Mucosa of descending colon (tissue), 3 donors: ENCODE results near the gene LILRA2. TPM values are rescaled to one million over a fixed set of nuclear protein-coding genes. Genes with fewer than 3 reads are reported as not detected.
"Not testable (repeated sequence)": the region's sequence is repeated elsewhere in the genome, so short reads cannot be mapped to it uniquely, and the experiment has no call there.

Source experiments
- ATAC-seq: fragments of 200-7000 bp; cut with Tn5 transposase; one replicate; pipeline ENCODE4 v1.9.1; 2020; ENCODE audit warnings: mild to moderate bottlenecking, moderate library complexity
- DNase-seq, 3 donors: peaks; one replicate each; pipeline ENCODE4 v3.0.0-alpha.2; 2020
- H3K36me3 ChIP-seq: fragments of 200-600 bp; one replicate; pipeline ENCODE4 v1.8.0; 2021; ENCODE audit warnings: low read depth, mild to moderate bottlenecking
- H3K4me1 ChIP-seq: fragments of 200-600 bp; one replicate; pipeline ENCODE4 v1.8.0; 2021; ENCODE audit warnings: low read depth, mild to moderate bottlenecking
- H3K4me3 ChIP-seq: fragments of 200-600 bp; one replicate; pipeline ENCODE4 v1.8.0; 2021; ENCODE audit warnings: mild to moderate bottlenecking
- H3K9me3 ChIP-seq: fragments of 200-600 bp; one replicate; pipeline ENCODE4 v1.8.0; 2021; ENCODE audit warnings: mild to moderate bottlenecking
- CTCF ChIP-seq: fragments of 200-600 bp; IDR thresholded peaks from one replicate; pipeline ENCODE4 v1.8.0; 2022; ENCODE audit warnings: antibody characterized with exemption, mild to moderate bottlenecking
- intact Hi-C, 2 donors: fragments of 100-400 bp; cut with DNase I in 1 of 2; cut with micrococcal nuclease in 1 of 2; formaldehyde crosslinking; loops; one replicate each; pipeline versions ENCODE4 v1.11.0 to v1.11.1; 2022; cut with DNase I, micrococcal nuclease
- total RNA-seq, 3 donors: library from RNA; stranded (reverse); fragmentation: NEBNext Ultra II Directional in 2 of 3; extraction: Animal tissue kit (Norgen Biotek cat#: 25700) in 2 of 3; gene quantifications; one replicate each; pipeline versions ENCODE4 v1.2.1 to v1.2.4, GENCODE V29; 2021 to 2023
- donor health status: DM: no; HTN: no; CAD: no; lungs with moderate emphysema.
- donor health status: DM: no; HTN: no; CAD: no.
- donor health status: DM: no; HTN: yes; CAD: no.

LILRA2 gene
- total RNA-seq, 3 donors from 2014 or later: 0.20 to 4.9 (median 2.6) TPM

DNA sequence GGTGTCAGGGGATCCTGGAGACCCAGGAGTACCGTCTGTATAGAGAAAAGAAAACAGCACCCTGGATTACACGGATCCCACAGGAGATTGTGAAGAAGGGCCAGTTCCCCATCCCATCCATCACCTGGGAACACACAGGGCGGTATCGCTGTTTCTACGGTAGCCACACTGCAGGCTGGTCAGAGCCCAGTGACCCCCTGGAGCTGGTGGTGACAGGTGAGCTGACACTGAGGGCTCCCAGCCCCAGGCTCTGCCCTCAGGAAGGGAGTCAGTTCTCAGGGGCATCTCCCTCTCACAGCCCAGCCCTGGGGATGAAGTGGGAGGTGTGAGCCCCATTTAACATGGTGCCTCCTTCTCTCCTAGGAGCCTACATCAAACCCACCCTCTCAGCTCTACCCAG, 21.1 kb downstream of the LILRA2 start:
- no peaks in the 10 kb centered on the region for H3K36me3 ChIP-seq
- ATAC-seq: no peak
- H3K4me1 ChIP-seq: no peaks in the 10 kb centered on the region
- DNase-seq: no peak
- H3K9me3 ChIP-seq: no peaks in the 10 kb centered on the region
- TF ChIP-seq CTCF: no peak
- H3K4me3 ChIP-seq: no peak overlapping the region
- intact Hi-C loops: no loop called here

DNA sequence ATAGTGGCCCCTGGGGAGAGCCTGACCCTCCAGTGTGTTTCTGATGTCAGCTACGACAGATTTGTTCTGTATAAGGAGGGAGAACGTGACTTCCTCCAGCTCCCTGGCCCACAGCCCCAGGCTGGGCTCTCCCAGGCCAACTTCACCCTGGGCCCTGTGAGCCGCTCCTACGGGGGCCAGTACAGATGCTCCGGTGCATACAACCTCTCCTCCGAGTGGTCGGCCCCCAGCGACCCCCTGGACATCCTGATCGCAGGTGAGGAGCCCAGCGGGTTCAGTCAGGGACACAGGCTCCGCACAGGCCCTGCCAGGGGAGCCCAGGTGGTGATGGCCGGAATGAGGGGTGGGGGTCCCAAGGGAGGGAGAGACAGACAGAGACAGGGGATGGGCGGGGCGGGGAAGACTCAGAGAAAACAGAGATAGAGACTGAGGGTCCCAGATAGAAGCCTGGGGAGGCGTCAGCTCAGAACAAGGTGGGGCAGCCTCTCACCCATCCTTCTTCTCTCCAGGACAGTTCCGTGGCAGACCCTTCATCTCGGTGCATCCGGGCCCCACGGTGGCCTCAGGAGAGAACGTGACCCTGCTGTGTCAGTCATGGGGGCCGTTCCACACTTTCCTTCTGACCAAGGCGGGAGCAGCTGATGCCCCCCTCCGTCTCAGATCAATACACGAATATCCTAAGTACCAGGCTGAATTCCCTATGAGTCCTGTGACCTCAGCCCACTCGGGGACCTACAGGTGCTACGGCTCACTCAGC, 22.3 kb downstream of the LILRA2 start:
- DNase-seq, H3K36me3 ChIP-seq, intact Hi-C loops, H3K4me3 ChIP-seq, H3K9me3 ChIP-seq, ATAC-seq, H3K4me1 ChIP-seq: not testable (repeated sequence)

DNA sequence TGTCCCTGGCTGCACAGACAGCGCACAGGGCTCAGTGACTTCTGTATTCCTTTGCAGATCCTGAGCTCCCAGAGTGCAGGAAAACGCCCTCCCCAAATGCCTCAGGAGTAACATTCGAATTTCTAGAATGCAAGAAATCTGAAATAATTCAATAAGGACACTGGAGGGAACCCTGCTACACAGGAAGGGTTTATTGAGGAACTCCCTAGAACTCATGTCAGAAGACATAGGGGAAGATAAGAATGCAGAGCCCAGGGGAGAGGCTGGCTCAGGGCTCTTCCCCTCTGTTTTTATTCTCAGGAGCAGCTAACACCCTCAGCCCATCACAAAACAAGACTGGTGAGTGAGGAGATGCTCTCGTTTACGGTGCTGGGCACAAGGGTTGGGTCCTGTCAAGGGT, 26.6 kb downstream of the LILRA2 start:
- no peaks in the 10 kb centered on the region for H3K36me3 ChIP-seq
- DNase-seq (no peak), ATAC-seq (no peak)
- no peaks in the 10 kb centered on the region for H3K4me1 ChIP-seq
- no peaks in the 10 kb centered on the region for H3K9me3 ChIP-seq
- H3K4me3 ChIP-seq: no peak overlapping the region
- intact Hi-C loops: no loop called here
- TF ChIP-seq CTCF: no peak

GRCh38 chr19:54606230-54606629, 32.6 kb downstream of the LILRA2 start:
- Histone ChIP-seq H3K4me1 (no peaks in the 10 kb centered on the region), H3K9me3 (no peaks in the 10 kb centered on the region), H3K36me3 (no peaks in the 10 kb centered on the region), H3K4me3 (no peak overlapping the region)
- ATAC-seq (no peak), DNase-seq (no peak)
- intact Hi-C loops: no loop called here
- TF ChIP-seq CTCF: no peak

GRCh38 chr19:54606891-54607784, 33.5 kb downstream of the LILRA2 start:
- H3K36me3 ChIP-seq: no peaks in the 10 kb centered on the region
- no peak overlapping the region for H3K4me3 ChIP-seq
- no peak for TF ChIP-seq CTCF
- intact Hi-C loops: no loop called here
- no peak for DNase-seq
- no peaks in the 10 kb centered on the region for H3K4me1 ChIP-seq
- peak; percentile 40 for ATAC-seq
- H3K9me3 ChIP-seq: no peaks in the 10 kb centered on the region

DNA sequence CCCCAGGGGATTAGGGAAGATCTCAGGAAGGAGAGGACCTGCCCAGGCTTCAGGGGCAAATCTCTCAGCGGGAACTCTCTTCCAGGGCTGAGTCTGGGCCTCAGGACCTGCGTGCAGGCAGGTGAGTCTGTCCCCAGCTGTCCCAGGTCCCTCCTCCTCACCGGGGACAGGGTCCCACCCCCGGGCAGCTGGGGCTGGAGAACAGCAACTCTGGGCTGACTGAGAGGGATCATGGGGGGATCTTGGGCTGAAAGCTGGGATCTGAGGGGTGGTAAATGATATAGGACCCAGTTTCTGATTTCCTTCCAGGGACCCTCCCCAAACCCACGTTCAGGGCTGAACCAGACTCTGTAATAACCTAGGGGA, 34.2 kb downstream of the LILRA2 start:
- no peak for TF ChIP-seq CTCF
- no peaks in the 10 kb centered on the region for H3K36me3 ChIP-seq
- intact Hi-C loops: no loop called here
- DNase-seq (no peak), ATAC-seq (no peak)
- H3K4me1 ChIP-seq: no peaks in the 10 kb centered on the region
- no peaks in the 10 kb centered on the region for H3K9me3 ChIP-seq
- no peak overlapping the region for H3K4me3 ChIP-seq
